NT2/D1 (cell line): ENCODE measurements around the gene HLA-DMB.

Experiments used
- DNase-seq: peaks from one replicate; pipeline ENCODE4 v3.0.0-alpha.2; 2011; ENCODE audit warnings: low read depth, low spot score
- H3K27me3 ChIP-seq: 2 replicates; pipeline ENCODE4 v1.6.0; 2011; ENCODE audit warnings: mild to moderate bottlenecking; ENCODE audit not compliant: insufficient read length, insufficient read depth
- H3K36me3 ChIP-seq: 2 replicates; pipeline ENCODE4 v1.6.1; 2011; ENCODE audit warnings: mild to moderate bottlenecking, low read length, mixed read lengths; ENCODE audit not compliant: insufficient read depth, insufficient read length
- H3K4me1 ChIP-seq: 2 replicates; pipeline ENCODE4 v1.5.1; 2011; ENCODE audit not compliant: insufficient read depth, insufficient read length
- H3K4me3 ChIP-seq: 2 replicates; pipeline ENCODE4 v1.5.1; 2011; ENCODE audit warnings: low read depth; ENCODE audit not compliant: insufficient read length
- H3K9ac ChIP-seq: 2 replicates; pipeline ENCODE4 v1.6.0; 2011; ENCODE audit warnings: low read depth; ENCODE audit not compliant: insufficient read length
- H3K9me3 ChIP-seq: 2 replicates; pipeline ENCODE4 v1.5.1; 2011; ENCODE audit warnings: mild to moderate bottlenecking, low read length; ENCODE audit not compliant: insufficient read depth
- SUZ12 ChIP-seq: IDR thresholded peaks from 2 replicates; pipeline ENCODE4 v1.6.1; 2011; ENCODE audit not compliant: insufficient read length, insufficient read depth; ENCODE audit errors: extremely low read depth
- YY1 ChIP-seq: IDR thresholded peaks from 2 replicates; pipeline ENCODE4 v1.6.1; 2011; ENCODE audit not compliant: insufficient read length, insufficient read depth
- ZNF274 ChIP-seq: IDR thresholded peaks from 2 replicates; pipeline ENCODE4 v1.6.1; 2011; ENCODE audit warnings: mild to moderate bottlenecking, low read depth, low read length

The HLA-DMB gene

DNA sequence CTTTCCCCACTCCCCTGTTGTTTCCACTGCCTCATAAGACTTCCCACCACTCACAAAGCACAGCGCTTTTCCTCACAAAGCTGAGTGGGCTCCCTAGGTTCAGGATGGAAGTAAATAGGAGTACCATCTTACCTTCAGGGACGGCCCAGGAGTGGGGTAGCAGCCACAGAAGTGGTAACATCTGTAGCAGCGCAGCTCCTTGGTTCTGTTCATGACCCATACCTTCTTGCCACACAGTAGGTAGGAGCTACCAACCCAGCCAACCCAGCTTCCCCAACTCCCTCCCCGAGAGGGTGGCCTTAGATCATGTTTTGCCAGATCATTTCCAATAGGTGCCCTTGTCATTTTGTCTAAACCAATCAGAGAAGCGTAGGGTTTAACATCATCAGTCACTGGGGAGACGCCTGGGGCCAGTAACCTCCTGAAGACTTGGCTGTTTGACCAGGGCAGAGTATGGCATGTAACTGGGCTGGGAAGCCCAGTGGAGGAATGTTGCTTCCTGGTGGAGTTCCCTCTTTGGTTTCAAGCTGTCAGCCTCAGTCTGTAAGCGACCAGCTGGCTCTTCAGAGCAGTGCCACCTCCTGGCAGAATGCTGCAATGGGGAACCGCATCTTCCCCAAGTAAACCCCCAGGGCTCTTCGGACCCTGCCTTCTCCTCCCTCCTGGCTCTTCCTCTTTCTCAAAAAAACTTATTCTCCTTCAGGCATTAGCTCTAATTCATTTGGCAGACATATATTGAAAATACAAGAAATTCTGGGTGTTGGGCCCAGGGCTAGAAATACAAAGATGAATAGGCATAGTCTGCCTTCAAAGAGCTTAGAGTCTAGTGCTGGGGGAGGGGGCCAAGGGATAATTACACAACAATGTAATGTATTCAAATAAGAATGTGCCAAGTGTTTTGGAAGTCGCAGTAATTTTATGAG lies 12.2 kb upstream of the HLA-DMB start, which contains the start of gene HLA-DMA:
HLA-DMA (minus strand) TSS at position 281 of the 923 bp plus-strand sequence; CDS start at position 220, 61 bp downstream.
- H3K4me1 ChIP-seq = no peaks in the 10 kb centered on the region
- no peaks in the 10 kb centered on the region for H3K9me3 ChIP-seq
- no peak within 1 kb of the TSS for H3K9ac ChIP-seq
- no peak within 1 kb of the TSS for H3K4me3 ChIP-seq
- no peaks in the 10 kb centered on the region for H3K27me3 ChIP-seq
- DNase-seq = no peak
- no peak for TF ChIP-seq SUZ12
- TF ChIP-seq YY1 = no peak
- TF ChIP-seq ZNF274 = no peak
- no peaks in the 10 kb centered on the region for H3K36me3 ChIP-seq

DNA sequence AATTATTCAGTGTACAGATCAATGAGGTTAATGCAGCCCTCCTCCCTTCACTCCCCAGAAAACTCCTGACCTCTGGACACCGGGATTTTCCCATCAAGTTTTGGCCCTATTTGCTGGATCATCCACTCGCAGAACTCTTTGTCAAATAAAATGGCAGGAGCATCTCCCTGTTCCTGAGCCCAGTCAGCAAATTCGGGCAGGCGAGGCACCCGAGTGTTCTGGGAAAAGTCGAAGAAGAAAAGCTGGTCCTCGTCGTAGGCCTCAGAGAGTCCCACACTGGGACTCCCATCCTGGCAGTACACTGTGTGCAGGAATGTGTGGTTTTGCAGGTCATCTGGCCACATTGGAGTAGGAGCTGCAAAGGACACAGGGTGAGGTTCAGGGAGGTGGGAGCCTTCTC lies 9.6 kb upstream of the HLA-DMB start:
- Histone ChIP-seq H3K4me1 (no peaks in the 10 kb centered on the region), H3K9ac (no peak overlapping the region), H3K4me3 (no peak overlapping the region), H3K9me3 (0 out of 2 replicates have a peak, but pooled peaks cover 5% of the 10 kb centered on the region), H3K36me3 (no peaks in the 10 kb centered on the region), H3K27me3 (no peaks in the 10 kb centered on the region)
- no peak for DNase-seq
- no peak for TF ChIP-seq SUZ12
- no peak for TF ChIP-seq YY1

DNA sequence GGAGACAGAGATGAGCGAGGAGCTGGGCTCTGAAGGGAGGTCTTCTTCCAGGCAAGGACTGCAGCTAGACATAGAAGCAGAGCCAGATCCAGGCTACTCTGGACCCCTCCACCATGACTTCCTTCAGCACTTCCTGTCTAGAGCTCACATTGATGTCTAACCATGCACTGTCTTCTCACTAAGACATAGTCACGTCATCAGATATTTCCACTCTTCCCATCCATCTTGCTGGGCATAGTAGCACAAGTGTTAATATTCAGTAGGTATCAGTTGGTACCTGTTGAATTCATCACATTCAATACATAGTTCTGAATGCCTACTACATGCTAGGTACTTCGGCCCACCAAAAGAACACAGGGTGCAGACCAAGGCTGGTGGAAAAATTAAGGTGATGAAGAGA lies 9.2 kb upstream of the HLA-DMB start:
- H3K36me3 ChIP-seq = no peaks in the 10 kb centered on the region
- no peaks in the 10 kb centered on the region for H3K4me1 ChIP-seq
- no peak for DNase-seq
- H3K4me3 ChIP-seq = no peak overlapping the region
- TF ChIP-seq SUZ12 (no peak), YY1 (no peak), ZNF274 (no peak)
- H3K9ac ChIP-seq = no peak overlapping the region
- no peaks in the 10 kb centered on the region for H3K27me3 ChIP-seq
- H3K9me3 ChIP-seq = 0 out of 2 replicates have a peak, but pooled peaks cover 5% of the 10 kb centered on the region

DNA sequence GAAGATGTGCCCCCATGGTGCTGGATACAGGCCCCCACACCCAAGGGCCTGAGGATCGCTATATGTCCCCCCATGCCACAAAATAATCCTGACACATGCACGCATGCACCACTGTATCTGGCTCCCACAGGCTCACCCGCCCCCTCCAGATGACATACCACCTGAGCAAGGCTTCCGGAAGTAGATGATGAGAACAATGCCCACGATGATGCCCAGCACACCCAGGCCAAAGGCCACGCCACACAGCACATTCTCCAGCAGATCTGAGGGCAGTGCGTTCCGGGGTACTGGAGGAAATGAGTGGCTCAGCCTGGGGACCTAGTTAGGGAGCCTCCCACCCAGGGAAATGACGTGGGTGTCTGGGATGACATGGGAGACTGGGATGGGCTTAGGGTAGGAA lies 8.3 kb upstream of the HLA-DMB start:
- TF ChIP-seq SUZ12 = no peak
- TF ChIP-seq ZNF274 = no peak
- no peak for TF ChIP-seq YY1
- H3K9ac ChIP-seq = no peak overlapping the region
- no peaks in the 10 kb centered on the region for H3K4me1 ChIP-seq
- H3K9me3 ChIP-seq = 0 out of 2 replicates have a peak, but pooled peaks cover 5% of the 10 kb centered on the region
- no peaks in the 10 kb centered on the region for H3K36me3 ChIP-seq
- no peak for DNase-seq
- no peaks in the 10 kb centered on the region for H3K27me3 ChIP-seq
- no peak overlapping the region for H3K4me3 ChIP-seq

DNA sequence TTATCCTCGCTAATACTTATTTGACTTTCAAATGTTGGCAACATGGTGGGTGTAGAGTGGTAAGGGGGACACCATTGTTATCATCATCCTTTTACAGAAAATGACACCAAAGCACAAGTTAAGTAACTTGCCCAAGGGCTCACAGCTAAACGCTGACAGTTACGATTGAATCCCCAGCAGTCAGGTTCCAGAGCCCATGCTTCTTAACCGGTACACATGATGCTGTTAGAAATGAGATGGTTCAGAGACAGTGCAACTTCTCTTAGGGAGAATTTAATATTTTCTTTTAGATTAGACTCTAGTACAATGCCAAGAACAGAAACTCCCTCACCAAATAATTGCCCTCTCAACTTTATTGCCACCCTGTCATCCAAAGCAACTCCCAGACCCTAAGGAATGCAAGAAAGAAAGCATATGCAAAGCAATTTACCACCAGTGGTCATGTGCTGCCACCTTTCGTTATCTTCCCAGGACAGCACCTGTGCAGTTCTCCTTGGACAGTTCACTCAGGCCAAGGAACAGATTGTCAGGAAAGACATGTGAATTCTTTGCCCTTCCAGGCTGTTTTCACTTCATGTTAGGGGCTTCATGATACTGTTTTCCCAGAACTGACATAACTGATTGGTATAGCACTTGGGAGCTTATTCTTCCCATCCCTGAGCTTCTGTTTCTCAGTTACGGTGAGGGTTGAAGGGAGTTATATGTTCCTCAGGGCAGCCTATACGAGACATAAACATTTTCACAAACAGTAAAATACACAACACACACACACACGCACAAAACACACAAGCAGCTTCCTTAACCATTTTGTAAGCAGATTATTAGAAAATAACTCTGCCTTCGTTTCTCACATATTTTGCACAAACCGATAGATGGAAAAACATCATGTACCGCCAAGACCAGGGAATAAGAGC lies 7.0 kb upstream of the HLA-DMB start:
- Histone ChIP-seq H3K9ac (no peak overlapping the region), H3K4me3 (no peak overlapping the region), H3K27me3 (no peaks in the 10 kb centered on the region), H3K36me3 (no peaks in the 10 kb centered on the region), H3K9me3 (0 out of 2 replicates have a peak, but pooled peaks cover 5% of the 10 kb centered on the region), H3K4me1 (no peaks in the 10 kb centered on the region)
- TF ChIP-seq ZNF274 (no peak), SUZ12 (no peak), YY1 (no peak)
- no peak for DNase-seq

DNA sequence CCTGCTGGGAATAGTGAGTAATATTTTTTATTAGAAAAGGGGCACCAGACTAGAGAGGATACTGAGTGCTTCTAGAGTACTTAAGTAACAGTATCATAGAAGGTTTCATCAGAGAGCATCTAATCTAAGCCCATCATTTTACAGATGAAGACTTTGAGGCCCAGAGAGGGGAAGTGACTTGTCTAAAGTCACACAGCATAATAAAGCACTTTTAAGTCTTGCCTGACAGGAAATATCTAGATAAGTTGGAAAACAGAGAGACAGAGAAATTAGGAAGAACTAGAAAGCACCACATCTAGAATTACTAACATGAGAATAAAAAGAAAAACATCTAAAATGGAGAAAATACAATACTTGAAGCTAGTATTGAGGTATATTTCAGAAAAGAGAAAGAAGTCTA lies 6.1 kb upstream of the HLA-DMB start:
- H3K4me1 ChIP-seq = no peaks in the 10 kb centered on the region
- H3K27me3 ChIP-seq = no peaks in the 10 kb centered on the region
- 0 out of 2 replicates have a peak, but pooled peaks cover 5% of the 10 kb centered on the region for H3K9me3 ChIP-seq
- no peaks in the 10 kb centered on the region for H3K36me3 ChIP-seq
- no peak for DNase-seq
- no peak overlapping the region for H3K9ac ChIP-seq
- TF ChIP-seq ZNF274 (no peak), SUZ12 (no peak), YY1 (no peak)
- H3K4me3 ChIP-seq = no peak overlapping the region
